ENCODE data around the gene ADARB2.

The ADARB2 gene

DNA sequence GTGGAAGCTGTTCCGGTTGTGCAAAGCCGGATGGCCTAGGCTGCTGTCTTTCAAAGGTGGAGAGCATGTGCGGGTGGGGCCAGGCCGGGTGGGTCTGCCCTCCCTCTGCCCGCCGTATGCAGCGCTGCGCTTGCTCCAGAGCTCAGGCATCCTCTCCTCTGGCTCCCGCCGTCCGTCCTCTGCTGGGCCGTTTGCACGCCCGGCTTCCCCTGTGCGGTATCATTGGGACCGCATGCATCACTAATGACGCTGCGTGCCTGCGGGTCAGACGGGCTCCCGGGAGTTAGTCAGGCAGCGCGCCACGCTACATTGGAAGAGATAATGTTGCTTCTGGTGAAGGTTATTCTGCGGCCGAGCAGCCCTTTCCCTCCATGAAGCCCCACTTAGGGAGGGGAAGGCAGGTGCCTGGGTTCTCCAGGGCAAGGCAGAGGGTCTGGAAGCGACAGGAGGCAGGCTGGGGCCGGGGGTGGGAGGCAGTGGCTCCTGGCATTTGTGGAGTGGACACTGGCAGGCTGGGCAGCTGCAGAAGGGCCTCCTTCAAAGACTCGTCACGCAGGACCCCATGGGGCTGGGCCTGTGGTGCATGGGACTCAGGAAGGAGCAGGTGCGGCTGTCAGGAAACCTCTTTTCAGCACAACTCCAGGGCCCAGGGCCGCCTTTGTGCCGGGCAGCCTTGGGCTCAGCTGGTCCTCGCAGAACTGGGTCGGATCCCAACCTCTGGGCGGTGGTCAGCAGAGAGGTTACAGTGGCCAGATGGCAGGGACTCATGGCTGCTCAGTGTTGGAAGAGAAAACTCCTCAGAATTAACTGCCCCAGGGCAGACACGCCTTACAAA is 362.6 kb downstream of the ADARB2 start:
- no peak for DNase-seq (ENCODE audit: low read depth, low spot score)

- no peak for DNase-seq (ENCODE audit: low read depth, low spot score)
Observed at GRCh38 chr10:1373287-1373686, 364.0 kb downstream of the ADARB2 start.

DNA sequence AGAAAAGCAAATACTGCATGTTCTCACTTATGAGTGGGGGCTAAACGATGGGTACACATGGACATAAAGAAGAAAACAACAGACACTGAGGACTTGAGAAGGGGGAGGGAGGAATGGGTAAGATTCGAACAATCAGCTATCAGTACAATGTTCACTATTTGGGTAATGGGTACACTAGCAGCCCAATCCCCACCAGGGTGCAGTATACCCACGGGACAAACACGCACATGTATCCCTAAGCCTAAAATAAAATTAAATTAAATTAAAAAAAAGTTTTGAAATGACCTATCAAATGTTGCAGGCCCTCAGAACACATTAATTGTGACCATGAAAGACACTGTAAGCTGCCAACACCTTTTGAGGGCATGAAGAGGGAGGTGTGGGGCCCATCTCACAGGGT is 365.1 kb downstream of the ADARB2 start:
- DNase-seq (ENCODE audit: low read depth, low spot score), result no peak

DNA sequence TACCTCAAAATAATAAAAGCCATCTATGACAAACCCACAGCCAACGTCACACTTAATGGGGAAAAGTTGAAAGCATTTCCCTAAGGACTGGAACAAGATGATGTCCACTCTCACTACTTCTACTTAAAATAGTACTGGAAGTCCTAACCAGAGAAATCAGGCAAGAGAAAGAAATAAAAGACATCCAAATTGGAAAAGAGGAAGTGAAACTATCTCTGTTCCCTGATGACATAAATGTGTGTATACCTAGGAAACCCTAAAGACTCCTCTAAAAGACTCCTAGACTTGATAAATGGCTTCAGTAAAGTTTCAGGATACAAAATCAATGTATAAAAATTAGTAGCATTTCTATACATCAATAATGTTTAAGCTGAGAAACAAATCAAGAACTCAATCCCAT is 367.0 kb downstream of the ADARB2 start:
- no peak for DNase-seq (ENCODE audit: low read depth, low spot score)

DNA sequence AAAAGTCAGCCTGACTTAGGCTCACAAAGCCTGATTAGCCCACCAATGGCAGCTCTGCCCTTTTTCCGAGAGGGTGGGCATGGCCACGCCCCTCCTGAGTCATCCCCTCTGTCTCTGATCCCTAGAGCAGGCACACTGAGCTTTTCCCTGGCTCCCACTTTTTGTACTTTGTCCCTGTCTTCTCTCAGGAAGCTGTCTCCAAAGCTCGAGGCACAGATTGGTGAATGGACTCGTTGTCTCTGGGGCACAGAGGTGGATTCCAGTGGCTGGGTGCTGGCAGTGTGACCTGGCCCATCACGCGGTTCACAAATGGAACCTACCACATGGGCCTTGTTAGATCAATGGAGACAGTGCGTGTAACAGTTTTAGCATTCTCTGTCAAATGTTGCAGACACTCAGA is 367.7 kb downstream of the ADARB2 start:
- no peak for DNase-seq (ENCODE audit: low read depth, low spot score)

DNA sequence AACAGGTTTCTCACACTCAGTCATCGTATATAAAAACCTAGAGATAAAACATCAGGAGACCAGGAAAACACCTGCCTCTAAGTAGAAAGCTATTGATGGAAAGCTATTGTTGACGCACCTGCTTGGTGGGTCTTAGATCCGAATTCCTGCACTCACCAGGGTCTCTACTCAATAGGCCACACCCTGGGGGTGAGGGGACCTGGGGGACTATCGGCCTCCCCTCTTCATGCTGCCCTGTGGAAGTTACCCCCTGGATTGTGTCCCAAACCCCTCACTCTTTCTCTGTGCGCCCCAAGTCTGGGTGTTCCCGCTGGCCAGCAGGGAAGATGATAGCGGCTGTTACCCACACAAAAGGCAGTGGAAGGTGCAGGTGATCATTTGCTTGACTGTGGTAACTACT is 368.1 kb downstream of the ADARB2 start:
- no peak for DNase-seq (ENCODE audit: low read depth, low spot score)

- DNase-seq (ENCODE audit: low read depth, low spot score), result no peak
Observed at GRCh38 chr10:1368842-1369171, 368.5 kb downstream of the ADARB2 start.

DNA sequence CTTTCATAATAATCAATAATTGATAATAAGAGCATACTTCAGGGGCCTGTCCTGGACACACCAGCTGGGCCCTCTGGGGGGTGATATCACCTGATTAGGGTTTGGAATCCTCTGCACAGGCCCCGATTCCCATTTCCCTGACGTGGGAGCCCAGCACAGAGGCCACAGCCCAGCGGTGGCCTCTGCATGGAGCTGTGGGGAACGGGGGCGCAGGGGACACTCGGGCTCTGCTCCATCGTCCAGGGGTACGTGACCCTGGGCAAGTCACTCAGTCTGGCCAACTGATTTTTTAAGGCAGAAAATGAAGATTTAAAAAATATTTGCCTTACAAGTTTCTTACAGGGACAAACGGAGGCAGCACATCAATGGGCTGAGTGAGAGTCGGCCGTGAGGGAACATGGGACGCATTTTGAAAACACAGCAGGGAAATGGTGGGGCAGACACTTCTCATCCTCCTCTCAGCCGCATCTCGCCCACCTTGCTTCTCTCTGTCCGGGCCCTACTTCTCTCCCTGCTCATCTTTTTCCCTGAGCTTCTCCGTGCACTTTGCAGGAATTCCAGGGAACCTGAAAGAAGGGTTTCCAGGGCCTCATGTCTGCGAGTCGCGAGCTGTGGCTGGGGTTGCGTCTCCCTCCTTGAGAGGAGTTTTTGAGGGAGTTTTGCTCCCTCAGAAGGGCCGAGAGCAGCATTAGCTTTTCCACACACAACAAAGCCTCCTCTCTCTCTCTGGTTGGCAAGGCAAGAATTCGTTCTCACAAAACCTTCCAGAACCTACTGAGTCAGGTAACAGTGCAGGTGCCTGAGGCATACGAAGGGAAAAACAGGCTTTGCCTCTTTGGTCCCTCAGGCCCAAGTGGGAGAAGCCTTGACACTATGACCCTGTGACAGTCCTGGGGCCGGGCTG is 369.1 kb downstream of the ADARB2 start:
- no peak for DNase-seq (ENCODE audit: low read depth, low spot score)

DNA sequence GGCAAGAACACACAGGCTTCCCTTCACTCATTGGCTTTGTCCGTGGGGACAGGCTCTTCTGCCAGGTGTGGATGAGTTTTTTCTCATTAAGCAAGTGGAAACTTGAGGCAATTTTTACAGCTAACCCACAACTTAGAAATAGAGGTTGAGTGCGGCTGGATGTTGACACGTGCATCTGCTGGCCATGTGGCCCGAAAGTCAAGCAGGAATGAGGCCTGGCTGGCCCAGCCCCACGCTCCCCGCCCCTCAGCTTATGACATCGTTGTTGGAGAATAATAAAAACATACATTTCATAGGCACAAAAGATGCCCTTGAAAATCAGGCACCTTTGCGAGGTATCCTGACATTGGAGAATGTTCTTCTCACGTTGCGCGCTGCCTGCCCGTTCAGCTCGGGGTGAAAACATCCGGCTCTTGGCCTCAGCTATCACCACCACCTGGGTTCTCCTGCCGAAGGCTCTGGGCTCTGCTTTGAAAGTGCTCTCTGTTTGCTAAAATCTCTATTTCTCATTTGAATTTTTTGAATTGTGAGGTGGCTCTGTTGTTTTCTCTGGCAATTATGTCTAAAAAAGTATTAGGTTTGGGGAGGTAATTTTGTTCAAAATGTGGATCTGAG is 370.4 kb downstream of the ADARB2 start:
- DNase-seq (ENCODE audit: low read depth, low spot score), result no peak

DNA sequence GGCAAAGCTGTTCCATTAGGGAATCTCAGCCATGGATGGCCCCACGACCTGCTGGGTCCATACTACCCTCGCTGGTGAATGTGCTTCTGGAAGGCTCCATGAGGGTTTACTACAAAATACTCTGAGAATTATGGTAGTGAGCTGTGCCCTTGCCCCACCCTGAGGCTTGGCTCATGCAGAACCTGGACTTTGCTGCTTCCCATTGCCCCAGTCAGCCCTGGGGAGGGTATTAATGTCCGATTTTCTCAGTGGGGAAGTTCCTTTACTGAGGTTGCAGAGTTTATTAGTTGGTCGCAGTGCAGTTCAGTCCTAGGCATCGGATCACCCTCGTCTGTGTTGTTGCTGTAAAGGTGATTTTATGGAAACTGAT is 371.0 kb downstream of the ADARB2 start:
- no peak for DNase-seq (ENCODE audit: low read depth, low spot score)

- no peak for DNase-seq (ENCODE audit: low read depth, low spot score)
Observed at GRCh38 chr10:1365540-1366321, 371.6 kb downstream of the ADARB2 start.

DNA sequence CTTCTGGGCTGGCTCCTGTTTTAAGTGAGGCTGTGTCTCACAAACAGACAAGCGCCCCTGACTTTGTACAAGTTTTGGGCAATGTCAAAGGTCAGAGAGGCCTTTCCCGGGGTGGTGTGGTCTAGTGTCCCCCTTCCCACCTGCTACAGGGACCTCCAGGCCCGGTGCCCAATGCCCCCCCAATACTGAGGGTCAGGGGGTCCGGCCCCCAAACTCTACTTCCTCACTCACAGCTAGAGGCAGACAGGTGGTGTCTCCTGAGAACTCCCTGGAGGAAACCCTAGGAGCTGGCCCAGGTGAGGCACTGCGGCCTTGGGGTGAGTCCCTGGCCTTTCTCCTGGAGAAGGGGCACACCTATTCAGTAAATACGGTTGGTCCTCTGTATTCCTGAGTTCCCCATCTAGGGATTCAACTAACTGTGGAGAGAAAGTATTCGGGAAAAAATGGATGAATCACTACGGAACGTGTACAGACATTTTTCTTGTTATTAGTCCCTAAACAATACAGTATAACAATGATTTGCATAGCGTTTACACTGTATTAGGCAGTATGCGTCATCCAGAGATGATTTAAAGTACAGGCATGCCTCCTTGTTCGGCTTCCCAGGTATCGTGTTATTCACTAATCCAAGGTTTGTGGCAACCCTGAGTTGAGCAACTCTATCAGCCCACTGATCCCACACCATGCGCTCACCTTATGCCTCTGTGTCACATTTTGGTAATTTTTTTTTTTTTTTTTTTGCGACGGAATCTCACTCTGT is 373.0 kb downstream of the ADARB2 start:
- no peak for DNase-seq (ENCODE audit: low read depth, low spot score)

DNA sequence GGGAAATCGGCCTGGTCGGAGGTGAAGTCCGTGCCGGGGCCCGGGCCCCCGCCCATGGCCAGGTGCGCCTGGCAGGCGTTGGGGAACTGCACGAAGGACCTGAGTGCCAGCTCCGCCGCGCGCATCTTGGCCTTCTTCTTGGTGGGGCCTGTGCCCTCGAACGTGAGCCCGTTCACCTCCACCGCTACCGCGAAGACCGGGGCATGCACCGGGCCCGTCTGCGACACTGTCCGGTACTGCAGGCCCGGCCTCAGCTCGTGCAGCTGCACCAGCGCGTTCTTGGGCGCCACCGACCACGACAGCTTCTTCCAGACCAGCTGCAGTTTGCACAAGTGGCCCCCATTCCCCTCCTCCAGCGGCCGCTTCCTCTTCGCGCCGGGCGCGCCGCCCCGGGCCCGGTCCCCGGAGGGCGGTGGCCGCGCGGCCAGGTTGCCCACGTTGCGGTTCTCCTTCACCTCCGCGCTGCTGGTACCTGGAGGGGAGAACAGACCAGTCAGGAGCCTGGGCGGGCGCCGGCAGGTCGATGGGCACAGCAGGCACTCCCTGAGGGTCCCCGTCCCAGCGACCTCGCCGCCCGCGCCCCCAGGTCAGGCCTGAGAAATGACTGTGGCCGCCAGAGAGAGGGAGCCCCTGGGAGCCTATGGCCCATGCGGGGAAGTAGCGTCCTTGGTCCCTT is 373.7 kb downstream of the ADARB2 start:
- DNase-seq (ENCODE audit: low read depth, low spot score), result no peak

GRCh38 chr10:1362589-1363445 is 374.5 kb downstream of the ADARB2 start:
- no peak for DNase-seq (ENCODE audit: low read depth, low spot score)

GRCh38 chr10:1361411-1362105 is 375.8 kb downstream of the ADARB2 start:
- DNase-seq (ENCODE audit: low read depth, low spot score), result no peak

DNA sequence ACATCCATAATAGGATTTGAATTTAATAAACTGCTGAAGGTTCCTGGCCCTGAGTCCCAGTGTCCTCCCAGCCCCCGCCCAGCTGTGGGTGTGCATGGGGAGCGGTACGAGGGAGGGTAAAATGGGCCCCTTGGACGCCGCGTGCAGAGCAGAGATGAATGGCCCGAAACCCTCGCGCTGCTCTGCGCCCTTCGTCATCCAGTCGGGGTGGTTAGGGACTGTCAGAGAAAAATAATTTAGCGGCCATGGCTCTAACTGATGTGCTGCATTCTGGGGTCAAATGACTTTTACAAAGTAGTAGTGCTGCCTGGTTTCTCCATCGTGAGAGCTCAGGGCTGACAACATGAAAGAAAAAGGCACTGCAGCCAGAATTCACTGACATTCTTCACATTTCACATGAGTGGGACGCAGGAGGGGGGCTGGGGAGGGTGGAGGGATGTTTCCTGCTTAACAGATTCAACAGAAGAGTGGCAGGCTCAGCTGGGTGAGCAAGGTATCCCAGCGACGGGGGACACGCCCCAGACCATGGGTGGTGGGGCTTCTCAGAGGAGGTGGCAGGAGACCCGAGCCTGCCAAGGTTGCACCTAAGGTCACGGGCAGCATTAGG is 376.7 kb downstream of the ADARB2 start:
- DNase-seq (ENCODE audit: low read depth, low spot score), result no peak

DNA sequence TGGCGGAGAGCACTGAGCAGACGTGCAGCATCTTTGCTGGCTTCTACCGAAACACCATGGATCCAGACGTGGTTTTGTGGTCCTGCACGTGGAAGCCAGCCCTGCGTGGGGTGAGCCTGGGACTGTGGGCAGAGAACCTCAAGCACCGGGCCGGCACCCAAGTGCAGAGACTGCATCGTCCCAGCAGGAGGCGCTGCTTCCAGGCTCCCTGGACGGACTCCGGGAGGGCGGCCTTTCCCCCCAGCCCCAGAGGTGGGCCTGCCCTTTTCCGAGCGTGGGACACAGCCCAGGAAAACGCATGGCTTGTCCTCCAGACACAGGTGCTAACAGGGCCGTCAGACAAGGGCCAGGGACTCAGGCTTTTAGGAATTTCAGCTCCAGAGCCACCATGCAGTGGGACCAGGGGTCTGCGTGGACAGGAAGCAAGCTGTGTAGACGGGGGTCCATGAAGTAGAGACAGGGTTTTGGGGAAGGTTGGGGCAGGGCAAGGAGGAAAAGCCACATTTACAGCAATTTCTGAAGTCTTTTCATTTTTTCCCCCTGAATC is 377.2 kb downstream of the ADARB2 start:
- DNase-seq (ENCODE audit: low read depth, low spot score), result no peak

- DNase-seq (ENCODE audit: low read depth, low spot score), result no peak
Observed at GRCh38 chr10:1359626-1359955, 377.7 kb downstream of the ADARB2 start.

Data from smooth muscle cell of the brain vasculature (primary cell).